Measurements from ENCODE around the gene HES1.
"Not testable (repeated sequence)": the region's sequence is repeated elsewhere in the genome, so short reads cannot be mapped to it uniquely, and the experiment has no call there.

Gene HES1

DNA sequence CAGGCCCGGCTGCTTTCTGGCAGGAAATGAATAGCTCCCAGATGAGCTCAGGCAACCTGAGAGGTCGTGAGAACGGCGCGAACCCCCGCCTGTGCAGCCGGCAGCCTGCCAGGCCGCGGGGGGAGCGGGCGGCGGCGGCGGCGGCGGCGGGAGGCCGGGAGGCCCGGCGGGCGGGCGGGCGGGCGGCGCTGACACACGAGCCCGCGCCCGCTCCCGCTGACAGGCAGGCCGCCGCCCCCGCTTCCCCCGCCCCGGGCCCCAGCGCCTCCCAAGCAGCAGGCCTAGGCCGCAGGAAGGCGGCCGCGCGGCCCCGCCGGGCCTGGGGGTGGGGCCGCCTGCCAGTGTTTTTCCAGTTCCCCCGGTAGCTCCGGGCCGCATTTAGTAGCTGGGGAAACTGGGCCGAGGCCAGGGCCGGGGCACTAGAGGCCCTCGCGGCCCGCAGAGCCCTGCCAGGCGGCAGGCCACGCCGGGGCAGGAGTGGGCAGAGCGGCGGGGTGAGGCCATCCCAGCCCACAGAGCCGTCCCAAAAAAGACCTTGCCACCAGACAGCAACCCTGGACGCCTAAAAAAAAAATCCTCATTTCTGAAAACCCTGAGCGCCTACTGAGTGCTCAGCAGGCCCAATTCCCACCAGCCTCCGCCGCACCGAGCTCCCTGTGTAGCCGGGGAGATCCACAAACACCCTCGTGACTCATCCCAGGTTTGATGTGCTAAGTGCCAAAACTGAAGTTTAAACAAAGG is 5.6 kb downstream of the HES1 start:
- DNase-seq (ENCODE audit: low read depth in 2 of 2), result peak; percentile 86 to 88

DNA sequence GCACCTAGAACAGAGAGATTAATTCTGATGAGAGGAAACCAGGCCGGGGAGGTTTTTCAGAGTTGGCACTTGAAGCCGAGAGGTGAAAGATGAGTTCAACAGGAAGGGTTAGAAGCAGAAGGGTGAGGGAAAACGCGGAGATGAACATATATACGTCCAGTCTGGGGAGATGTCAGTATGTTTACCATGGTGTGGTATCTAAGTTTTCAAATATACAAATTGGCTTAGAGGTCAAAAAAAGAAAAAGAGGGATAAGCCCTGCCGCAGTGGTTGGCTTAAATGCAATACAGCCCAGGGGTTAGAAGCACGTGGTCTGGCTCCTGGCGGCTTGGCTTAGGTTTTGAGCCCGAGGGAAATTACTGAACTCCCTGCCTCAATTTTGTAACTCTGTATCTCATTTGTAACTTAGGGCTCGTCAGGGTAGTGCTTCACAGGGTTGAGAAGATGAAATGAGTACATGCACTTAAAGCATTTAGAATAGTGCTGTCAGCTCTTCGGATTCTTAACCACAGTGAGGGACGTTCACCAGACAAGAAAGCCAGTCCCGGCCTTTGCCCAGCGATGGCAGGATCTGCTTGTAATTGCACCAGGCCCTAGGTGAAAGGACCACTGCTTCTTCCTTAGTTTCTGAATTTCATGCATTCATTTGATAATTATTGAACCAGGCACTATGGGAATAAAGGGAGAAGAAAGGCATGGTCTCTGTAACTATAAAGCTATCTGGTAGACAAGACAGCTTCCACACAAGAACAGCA is 6.4 kb downstream of the HES1 start:
- DNase-seq (ENCODE audit: low read depth in 2 of 2), result no peak

DNA sequence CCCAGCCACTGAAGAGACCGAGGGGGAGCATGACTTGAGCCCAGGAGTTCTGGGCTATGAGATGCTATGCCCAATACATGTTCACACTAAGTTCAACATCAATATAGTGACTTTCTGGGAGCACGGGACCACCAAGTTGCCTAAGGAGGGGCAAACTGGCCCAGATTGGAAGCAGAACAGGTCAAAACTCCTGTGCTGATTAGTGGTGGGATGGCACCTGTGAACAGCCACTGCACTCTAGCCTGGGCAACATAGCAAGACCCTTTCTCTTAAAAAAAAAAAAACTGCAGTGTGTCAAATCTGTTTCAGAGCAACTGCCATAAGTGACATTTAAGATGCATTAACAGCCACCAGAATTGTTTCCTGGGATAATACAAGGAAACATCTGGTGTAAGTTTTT is 9.8 kb downstream of the HES1 start:
- no peak for DNase-seq (ENCODE audit: low read depth in 2 of 2)

DNA sequence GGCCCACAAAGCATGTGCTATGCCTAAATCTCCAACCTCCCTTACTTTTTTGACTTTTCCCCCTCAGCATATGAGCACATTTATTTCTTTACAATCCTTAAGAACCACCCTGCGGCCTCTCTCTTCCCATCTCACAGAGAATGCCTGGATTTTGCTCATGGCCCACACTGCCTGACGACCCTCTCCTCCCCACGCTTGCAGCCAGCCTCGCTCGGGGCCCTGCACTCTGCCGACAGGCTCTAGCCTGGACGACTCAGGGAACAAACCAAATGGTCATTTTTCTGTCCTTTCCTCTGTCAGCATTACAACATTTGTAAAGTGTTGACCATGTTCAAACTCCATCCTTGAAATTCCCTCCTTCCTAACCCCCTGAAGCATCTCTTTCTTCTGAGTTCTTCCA is 11.7 kb downstream of the HES1 start:
- DNase-seq (ENCODE audit: low read depth in 2 of 2), result no peak

DNA sequence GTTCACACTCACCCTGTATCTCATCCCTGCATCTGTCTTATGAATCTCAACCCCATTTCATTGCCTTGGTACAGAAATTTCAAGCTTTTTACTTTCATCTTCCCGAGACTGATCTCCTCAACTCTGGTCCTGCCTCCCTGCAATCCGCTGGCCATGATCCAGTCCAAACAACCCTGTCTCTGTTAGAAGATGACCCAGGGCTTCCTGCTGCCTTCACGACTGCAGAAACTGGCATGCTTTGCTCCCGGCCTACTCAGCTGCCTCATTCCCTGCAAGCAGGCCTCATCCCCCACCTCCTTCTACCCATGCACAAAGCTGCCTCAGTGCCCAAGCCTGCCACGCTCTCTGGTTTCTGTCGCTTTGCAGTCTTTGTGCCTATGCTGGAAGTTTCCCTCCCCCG is 12.4 kb downstream of the HES1 start:
- no peak for DNase-seq (ENCODE audit: low read depth in 2 of 2)

DNA sequence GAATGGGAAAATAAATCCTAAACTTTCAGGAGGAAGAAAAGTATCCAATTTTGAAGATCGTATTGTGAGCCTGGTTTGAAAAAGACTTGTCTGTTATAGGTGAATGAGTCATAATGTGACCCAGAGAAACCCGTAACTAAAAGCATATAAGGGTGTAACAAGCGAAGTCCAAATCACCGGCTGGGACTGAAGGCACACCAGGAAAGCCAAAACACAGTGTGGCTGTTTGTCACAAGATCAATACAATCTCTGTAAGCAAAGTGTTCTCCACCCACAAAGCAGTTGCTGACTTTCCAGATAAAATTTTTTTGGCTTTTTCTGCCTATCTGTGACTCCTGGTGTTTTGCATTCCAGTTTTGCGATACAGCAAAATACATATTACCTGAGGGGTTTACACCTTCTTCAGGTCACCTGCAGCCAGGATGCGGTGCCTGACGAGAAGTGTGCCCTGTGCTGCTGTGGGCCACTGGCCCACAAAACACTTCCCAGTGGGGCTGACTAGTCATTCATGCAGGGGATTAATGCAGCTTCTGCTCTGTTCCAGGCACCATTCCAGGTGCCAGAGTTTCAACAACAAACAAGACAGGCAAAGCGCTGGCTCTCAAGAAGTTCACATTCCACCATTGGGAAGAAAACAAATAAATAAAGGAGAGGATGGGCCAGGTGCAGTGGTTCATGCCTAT is 14.4 kb downstream of the HES1 start:
- DNase-seq (ENCODE audit: low read depth in 2 of 2), result no peak

DNA sequence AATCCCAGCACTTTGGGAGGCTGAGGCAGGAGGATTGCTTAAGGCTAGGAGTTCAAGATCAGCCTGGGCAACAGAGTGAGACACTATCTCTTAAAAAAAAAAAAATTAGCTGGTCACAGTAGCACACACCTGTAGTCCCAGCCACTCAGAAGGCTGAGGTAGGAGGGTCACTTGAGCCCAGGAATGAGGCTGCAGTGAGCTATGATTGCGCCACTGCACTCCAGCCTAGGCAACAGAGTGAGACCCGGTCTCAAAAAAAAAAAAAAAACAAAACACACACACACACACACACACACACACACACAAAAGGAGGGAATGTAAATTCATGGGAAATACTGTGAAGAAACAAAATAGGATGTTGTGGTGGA is 15.0 kb downstream of the HES1 start:
- DNase-seq (ENCODE audit: low read depth in 2 of 2), result not testable (repeated sequence)

DNA sequence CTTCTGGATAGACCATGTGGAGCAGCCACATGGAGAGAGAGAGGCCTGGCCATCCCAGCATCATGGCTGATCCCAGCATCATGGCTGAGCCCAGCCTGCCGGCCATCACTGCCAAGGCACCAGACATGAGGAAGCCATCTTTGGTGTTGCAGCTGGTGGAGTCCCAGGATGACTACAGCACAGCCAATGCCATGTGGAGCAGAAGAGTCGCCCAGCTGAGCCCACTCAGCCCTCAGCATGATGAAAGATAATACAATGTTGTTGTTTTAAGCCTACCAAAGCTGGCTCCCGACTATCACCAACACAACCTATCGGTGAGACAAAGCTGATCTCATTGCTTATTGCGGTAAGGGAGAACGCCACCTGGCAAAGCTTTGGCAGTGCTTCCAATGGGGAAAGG is 18.4 kb downstream of the HES1 start:
- DNase-seq (ENCODE audit: low read depth in 2 of 2), result no peak

DNA sequence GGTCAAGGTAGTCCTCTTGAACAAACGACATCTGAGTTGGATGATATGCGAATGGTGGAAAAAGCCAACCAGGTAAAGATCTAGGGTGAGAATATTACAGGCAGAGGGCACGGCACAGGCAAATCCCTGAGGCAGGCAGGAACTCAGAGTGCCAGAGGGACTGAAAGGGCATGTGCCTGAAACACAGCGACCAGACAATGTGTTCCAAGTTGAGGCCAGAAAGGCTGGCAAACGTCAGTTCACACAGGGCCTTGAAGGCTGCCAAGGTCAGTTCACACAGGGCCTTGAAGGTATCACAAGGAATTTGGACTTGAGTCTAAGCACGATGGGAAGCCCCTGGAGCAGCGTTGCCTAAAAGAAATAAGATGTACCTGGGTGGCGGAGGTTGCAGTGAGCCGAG is 20.1 kb downstream of the HES1 start:
- no peak for DNase-seq (ENCODE audit: low read depth in 2 of 2)

DNA sequence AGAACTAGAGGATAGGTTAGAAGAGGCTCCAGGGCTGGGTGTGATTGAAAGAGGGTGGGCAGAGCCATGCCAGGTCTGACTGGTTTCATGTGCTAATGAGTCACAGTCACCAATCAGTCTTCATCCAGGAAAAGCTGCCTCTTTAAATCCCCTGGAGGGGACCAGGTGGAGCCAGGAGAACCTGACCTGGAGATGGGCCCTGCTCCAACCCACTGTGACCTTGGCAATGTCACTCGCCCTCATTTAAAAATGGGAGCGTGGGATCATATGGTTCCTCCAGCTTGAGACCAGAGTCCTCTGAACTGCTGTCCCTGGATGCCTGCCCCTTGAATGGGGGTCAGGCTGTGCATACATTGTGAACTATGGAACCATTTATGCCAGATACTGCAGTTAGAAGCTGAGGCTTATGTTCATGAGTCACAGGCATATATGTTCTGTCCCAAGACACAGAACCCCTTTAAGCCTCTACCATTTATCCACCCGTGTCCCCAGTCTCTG is 23.0 kb downstream of the HES1 start:
- DNase-seq (ENCODE audit: low read depth in 2 of 2), result no peak

DNA sequence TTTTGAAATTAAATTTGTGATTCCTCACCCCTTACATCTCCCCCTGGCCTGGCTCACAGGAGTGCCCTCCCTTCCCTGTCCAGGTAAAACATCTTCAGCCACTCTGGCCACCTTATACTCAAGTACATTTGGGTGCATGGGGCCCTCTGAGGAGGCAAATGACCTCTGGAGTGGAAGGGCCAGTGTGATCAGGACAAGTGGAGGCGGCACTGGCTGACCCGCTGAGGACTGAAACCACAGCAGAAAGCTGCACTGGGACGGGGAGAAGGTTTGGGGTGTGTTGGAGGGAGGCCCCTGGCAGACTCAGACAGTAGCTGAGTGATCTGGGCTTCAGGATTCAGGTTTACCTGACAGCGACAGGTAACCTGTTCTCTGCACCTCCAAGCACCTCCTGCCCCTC is 24.2 kb downstream of the HES1 start:
- no peak for DNase-seq (ENCODE audit: low read depth in 2 of 2)

DNA sequence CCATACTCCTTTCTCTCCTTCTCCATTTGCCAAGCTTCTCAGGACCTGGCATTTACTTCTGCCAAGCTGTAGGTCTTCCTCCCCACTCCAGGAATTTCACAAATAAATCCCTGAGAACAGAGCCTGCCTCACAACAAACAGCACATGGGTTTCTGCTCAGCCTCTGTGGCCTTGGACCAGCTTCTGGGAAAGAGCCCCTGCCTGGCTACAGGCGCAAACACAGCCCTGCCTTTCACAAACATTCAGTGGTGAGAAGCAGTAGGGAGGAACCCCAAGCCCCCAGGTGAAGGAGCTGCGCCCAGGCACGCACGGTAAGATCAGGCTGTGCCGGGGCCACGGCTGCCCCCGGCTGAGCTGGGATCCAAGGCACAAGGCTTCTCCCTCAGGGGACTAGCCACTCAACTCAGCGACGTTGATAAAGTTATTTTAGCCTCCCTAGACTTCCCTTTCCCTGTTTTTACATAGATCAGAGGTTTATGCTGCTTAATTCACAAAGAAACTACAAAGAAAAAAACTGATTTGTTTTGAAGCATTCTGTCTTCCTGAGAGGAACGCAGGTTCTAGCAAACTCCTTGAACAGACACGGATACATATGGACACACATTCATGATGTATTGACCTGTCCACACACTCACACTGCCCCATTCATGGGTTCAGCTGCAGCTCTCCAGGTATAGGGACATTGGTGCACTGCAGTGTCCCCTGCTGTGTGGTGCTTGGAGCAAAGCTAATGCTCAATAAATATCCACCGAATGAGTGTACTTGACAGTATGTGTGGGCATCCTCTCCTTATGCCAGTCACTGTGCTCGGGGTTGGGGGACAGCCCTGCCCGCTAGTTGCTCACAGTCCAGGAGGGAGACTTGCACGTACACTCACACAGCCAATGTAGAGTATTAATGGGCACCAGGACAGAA is 25.4 kb downstream of the HES1 start:
- DNase-seq (ENCODE audit: low read depth in 2 of 2), result no peak

DNA sequence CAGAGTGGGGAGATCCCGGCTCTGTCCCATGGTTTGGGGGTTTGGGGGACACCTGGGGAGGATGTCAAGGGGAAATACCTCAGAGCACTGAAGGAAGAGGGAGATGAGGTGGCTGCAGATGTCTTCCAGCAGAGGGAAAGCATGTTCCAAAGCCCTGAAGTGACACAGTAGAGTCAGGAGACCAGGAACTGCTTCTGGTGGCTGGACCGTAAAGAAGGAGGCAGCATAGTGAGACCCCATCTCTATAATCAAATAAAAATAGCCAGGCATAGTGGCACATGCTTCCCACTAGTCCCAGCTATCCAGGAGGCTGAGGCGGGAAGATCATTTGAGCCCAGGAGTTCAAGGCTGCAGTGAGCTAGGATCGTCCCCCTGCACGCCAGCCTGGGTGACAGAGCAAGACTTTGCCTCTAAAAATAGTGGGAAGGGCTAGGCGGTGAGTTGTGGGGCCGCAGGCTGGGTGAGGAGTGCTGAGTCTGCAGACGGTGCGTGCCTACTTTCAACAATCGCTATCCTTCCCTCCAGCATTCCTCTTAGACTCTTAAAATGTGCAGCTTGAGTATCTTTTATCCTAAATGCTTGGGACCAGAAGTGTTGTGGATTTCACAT is 26.2 kb downstream of the HES1 start:
- DNase-seq (ENCODE audit: low read depth in 2 of 2), result no peak

DNA sequence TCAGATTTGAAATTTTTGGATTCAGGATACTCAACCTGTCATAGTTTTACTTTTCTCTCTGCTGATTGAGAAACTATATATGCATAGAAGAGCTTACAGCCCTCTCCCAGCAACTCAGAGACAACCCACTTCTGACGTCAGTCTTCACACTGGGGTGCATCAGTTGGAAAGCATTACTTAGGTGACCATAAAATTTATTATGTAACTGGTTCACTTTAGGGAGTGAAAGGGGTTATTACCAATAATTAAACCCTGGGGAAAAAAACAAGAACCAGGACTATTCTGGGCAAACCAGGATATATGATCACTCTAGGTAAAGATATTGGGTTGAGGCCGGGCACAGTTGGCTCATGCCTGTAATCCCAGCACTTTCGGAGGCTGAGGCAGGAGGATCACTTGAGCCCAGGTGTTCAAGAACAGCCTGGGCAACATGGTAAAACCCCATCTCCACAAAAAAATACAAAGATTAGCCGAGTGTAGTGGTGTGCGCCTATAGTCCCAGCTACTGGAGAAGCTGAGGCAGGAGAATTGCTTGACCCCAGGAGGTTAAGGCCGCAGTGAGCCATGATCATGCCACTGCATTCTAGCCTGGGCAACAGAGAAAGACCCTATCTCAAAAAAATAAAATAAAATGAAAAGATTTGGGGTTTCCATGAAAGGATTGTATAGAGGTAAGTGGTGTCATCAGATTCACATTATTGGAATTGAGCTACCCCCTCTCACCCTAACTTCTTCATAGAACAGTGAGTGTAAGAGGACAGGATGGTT is 27.1 kb downstream of the HES1 start:
- DNase-seq (ENCODE audit: low read depth in 2 of 2), result no peak

DNA sequence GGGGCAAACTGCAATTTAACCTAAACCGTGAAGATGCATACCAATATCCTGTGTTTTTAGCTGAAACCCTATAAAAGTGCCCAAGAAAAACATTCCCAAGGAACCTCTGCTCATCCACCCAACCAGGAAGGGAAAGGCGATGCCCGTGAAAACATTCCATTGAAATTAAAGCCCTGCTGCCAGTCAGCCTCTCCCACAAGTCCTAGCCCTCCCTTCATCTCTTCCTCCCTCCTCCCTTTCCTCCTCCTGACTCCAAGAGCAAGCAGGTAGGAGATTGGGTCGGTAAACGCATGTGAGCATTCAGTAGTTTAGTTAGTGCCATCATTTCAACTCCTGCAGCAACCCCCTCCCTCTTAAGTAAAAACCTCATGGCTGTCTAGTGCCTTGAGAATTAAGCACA is 27.7 kb downstream of the HES1 start:
- no peak for DNase-seq (ENCODE audit: low read depth in 2 of 2)

DNA sequence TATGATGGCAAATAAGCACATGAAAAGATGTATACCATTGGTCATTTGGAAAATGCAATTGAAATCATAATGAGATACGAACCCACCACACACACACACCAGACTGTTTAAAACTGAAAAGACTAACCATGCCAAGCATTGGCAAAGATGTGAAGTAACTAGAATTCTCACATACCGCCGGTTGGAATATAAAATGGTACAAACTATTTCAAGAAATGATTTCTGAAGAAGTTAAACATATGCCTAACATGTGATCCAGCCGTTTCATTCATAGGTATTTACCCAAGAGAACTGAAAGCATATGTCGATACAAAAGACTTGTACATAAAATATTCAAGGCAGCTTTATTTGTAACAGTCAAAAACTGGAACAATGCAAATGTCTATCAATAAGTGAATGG is 28.9 kb downstream of the HES1 start:
- no peak for DNase-seq (ENCODE audit: low read depth in 2 of 2)

DNA sequence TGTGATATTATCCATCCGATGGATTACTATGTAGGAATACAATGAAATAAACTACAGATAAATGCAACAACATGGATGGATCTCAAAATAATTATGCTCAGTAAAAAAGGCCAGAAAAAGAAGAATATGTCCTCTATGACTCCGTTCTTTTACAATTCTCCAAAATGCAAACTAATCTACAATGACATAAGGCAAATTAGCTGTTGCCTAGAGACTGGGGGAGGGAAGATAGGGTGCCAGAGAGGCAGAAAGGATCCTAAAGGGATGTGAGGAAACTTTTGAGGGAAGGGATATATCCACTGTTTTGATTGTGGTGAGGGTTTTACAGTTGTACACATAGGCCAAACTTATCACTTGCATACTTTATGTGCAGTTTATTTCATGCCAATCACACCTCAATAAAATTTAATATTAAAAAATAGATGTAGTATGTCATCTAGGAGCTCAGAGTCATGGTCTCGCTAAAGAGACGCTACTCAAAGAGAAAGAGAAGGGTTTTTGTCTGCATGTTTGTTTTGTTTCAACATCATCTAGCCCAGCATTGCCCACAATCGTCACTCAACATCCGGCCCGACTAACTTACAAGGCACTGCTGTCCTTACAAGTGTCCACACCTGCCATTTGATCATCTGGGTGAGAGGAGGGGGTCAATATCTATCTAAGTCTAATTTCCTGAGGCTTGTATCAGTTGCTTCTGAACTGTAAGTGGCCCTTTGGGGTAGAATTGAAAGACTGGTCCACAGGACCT is 29.5 kb downstream of the HES1 start:
- DNase-seq (ENCODE audit: low read depth in 2 of 2), result no peak

DNA sequence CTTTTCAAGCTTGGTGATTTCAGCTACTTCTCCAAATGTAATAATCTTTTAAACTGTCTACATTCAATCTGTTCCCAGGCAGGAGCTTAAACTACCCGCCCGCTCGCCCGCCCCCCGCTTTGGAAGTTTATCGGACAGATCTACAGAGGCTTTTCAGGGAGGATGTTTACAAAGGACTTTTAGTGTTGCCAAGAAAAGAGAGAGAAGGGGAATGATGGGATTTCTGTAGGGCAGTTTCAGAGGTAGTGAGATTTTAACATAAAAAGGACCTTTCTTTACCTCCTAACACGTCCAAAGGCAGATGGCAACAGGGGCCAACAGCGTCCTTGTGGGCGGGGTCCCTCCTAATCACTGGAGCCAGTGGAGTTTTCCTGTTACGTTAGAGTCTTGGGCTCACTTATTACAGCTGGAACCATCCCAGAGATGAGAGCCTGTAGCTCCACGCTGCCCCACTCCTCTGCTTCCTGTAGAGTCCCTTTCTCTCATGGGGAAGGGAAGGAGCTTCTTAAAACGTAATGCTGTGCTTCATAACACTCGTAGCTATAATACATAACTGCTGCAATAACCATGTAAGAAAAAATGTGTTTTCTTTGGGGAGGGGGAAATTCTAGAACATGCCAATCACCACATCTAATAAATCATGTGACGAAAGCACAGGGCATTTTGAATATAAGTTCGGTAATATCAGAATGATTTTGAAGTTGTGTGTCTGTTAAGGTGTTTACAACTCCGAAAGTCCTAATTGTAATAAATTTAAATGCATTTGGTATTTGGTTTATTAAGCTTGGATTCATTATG is 30.9 kb downstream of the HES1 start:
- no peak for DNase-seq (ENCODE audit: low read depth in 2 of 2)
